WTC11 (cell line): Measurements from ENCODE around the gene GAB2. TPM values are rescaled to one million over a fixed set of nuclear protein-coding genes. Genes with fewer than 3 reads are reported as not detected.

Experiments used
- ATAC-seq: fragments of 200-7000 bp; cut with Tn5 transposase; 2 replicates; pipeline ENCODE4 v1.10.0; 2021; ENCODE audit warnings: mild to moderate bottlenecking, moderate library complexity
- CTCF ChIA-PET: fragments of 300-600 bp; sonication (Branson Sonifier 250); formaldehyde crosslinking; loops from one replicate; lab custom pipeline; 2021; ENCODE audit warnings: antibody characterized with exemption; lab: Charles Lee
- POLR2A ChIA-PET: fragments of 350-600 bp; sonication (Branson Sonifier 250); formaldehyde crosslinking; loops from one replicate; lab custom pipeline; 2021; ENCODE audit warnings: antibody characterized with exemption; lab: Charles Lee
- DNase-seq: peaks from one replicate; pipeline ENCODE4 v3.0.0; 2021; ENCODE audit warnings: low spot score
- H3K27ac Mint-ChIP-seq: 2 replicates; pipeline ENCODE4 v1.8.0; 2021; ENCODE audit warnings: mixed read lengths
- H3K27me3 Mint-ChIP-seq: 2 replicates; pipeline ENCODE4 v1.8.0; 2021; ENCODE audit warnings: low read depth, mild to moderate bottlenecking, moderate library complexity, mixed read lengths
- H3K36me3 Mint-ChIP-seq: 2 replicates; pipeline ENCODE4 v1.8.0; 2021; ENCODE audit warnings: mixed read lengths
- H3K4me1 Mint-ChIP-seq: 2 replicates; pipeline ENCODE4 v1.8.0; 2022; ENCODE audit warnings: mixed read lengths
- H3K4me3 Mint-ChIP-seq: 2 replicates; pipeline ENCODE4 v1.8.0; 2021; ENCODE audit warnings: mild to moderate bottlenecking, moderate library complexity, mixed read lengths
- H3K9me3 Mint-ChIP-seq: 2 replicates; pipeline ENCODE4 v1.8.0; 2021; ENCODE audit warnings: mixed read lengths
- FOXP1 ChIP-seq: sonication (generic); formaldehyde crosslinking; IDR thresholded peaks from 2 replicates; pipeline ENCODE4 v1.8.0; 2022; ENCODE audit warnings: missing genetic modification reagents, mild to moderate bottlenecking, moderate library complexity, borderline replicate concordance
- GTF2I ChIP-seq: fragments of 250-450 bp; sonication (Bioruptor Pico); conservative IDR thresholded peaks from 2 replicates; pipeline ENCODE4 v1.4.0; 2021; ENCODE audit warnings: mild to moderate bottlenecking
- MXD4 ChIP-seq: fragments of 250-450 bp; sonication (Bioruptor Pico); IDR thresholded peaks from 2 replicates; pipeline ENCODE4 v1.8.0; 2021; ENCODE audit warnings: mild to moderate bottlenecking, moderate library complexity, borderline replicate concordance
- NFATC4 ChIP-seq: fragments of 250-450 bp; sonication (Bioruptor Pico); IDR thresholded peaks from 2 replicates; pipeline ENCODE4 v1.9.0; 2021; ENCODE audit warnings: mild to moderate bottlenecking
- NFE2L1 ChIP-seq: sonication (generic); formaldehyde crosslinking; IDR thresholded peaks from 2 replicates; pipeline ENCODE4 v1.8.1; 2023; ENCODE audit warnings: missing genetic modification reagents
- NR1H2 ChIP-seq: sonication (generic); formaldehyde crosslinking; IDR thresholded peaks from 2 replicates; pipeline ENCODE4 v1.9.0; 2021; ENCODE audit warnings: mild to moderate bottlenecking, moderate library complexity, missing genetic modification reagents
- NR2C2 ChIP-seq: sonication (generic); formaldehyde crosslinking; IDR thresholded peaks from 2 replicates; pipeline ENCODE4 v1.8.0; 2022; ENCODE audit warnings: mild to moderate bottlenecking, missing genetic modification reagents
- SP1 ChIP-seq: sonication (generic); formaldehyde crosslinking; conservative IDR thresholded peaks from 2 replicates; pipeline ENCODE4 v1.8.1; 2022; ENCODE audit warnings: missing genetic modification reagents
- TCF7 ChIP-seq: sonication (generic); formaldehyde crosslinking; IDR thresholded peaks from 2 replicates; pipeline ENCODE4 v1.8.0; 2022; ENCODE audit warnings: mild to moderate bottlenecking, low read depth, missing genetic modification reagents, moderate library complexity
- TEAD1 ChIP-seq: sonication (generic); formaldehyde crosslinking; IDR thresholded peaks from 2 replicates; pipeline ENCODE4 v1.8.0; 2022; ENCODE audit warnings: mild to moderate bottlenecking, missing genetic modification reagents
- ZNF263 ChIP-seq: sonication (generic); formaldehyde crosslinking; IDR thresholded peaks from 2 replicates; pipeline ENCODE4 v1.8.1; 2022; ENCODE audit warnings: low read depth, mild to moderate bottlenecking, moderate library complexity, missing genetic modification reagents
- total RNA-seq: library from RNA; stranded (reverse); gene quantifications from 3 replicates; pipeline ENCODE4 v1.2.3, GENCODE V29; 2021
- TF ChIP-seq, protein P1 (sequence below): sonication (generic); formaldehyde crosslinking; IDR thresholded peaks from 2 replicates; pipeline ENCODE4 v1.8.1; 2023; ENCODE audit warnings: mild to moderate bottlenecking, missing genetic modification reagents
- TF ChIP-seq, protein P2 (sequence below): sonication (generic); formaldehyde crosslinking; conservative IDR thresholded peaks from 2 replicates; pipeline ENCODE4 v1.8.1; 2022; ENCODE audit warnings: mild to moderate bottlenecking, missing genetic modification reagents
- TF ChIP-seq, protein P3 (sequence below): sonication (generic); formaldehyde crosslinking; IDR thresholded peaks from 2 replicates; pipeline ENCODE4 v1.8.1; 2022; ENCODE audit warnings: low read depth, mild to moderate bottlenecking, moderate library complexity, missing genetic modification reagents, borderline replicate concordance
- TF ChIP-seq, protein P4 (sequence below): sonication (generic); formaldehyde crosslinking; IDR thresholded peaks from 2 replicates; pipeline ENCODE4 v1.8.1; 2023; ENCODE audit warnings: mild to moderate bottlenecking, missing genetic modification reagents, borderline replicate concordance
- TF ChIP-seq, protein P5 (sequence below): sonication (generic); formaldehyde crosslinking; IDR thresholded peaks from 2 replicates; pipeline ENCODE4 v1.8.0; 2022; ENCODE audit warnings: mild to moderate bottlenecking, missing genetic modification reagents
- TF ChIP-seq, protein P6 (sequence below): sonication (generic); formaldehyde crosslinking; IDR thresholded peaks from 2 replicates; pipeline ENCODE4 v1.8.0; 2022; ENCODE audit warnings: mild to moderate bottlenecking, missing genetic modification reagents
- TF ChIP-seq, protein P7 (sequence below): fragments of 250-450 bp; sonication (Bioruptor Pico); IDR thresholded peaks from 2 replicates; pipeline ENCODE4 v1.9.0; 2021; ENCODE audit warnings: mild to moderate bottlenecking
- TF ChIP-seq, protein P8 (sequence below): sonication (generic); formaldehyde crosslinking; IDR thresholded peaks from 2 replicates; pipeline ENCODE4 v1.8.0; 2022; ENCODE audit warnings: mild to moderate bottlenecking, missing genetic modification reagents

The GAB2 gene
- total RNA-seq, 1 experiment from 2014 or later, result 10.6 TPM

DNA sequence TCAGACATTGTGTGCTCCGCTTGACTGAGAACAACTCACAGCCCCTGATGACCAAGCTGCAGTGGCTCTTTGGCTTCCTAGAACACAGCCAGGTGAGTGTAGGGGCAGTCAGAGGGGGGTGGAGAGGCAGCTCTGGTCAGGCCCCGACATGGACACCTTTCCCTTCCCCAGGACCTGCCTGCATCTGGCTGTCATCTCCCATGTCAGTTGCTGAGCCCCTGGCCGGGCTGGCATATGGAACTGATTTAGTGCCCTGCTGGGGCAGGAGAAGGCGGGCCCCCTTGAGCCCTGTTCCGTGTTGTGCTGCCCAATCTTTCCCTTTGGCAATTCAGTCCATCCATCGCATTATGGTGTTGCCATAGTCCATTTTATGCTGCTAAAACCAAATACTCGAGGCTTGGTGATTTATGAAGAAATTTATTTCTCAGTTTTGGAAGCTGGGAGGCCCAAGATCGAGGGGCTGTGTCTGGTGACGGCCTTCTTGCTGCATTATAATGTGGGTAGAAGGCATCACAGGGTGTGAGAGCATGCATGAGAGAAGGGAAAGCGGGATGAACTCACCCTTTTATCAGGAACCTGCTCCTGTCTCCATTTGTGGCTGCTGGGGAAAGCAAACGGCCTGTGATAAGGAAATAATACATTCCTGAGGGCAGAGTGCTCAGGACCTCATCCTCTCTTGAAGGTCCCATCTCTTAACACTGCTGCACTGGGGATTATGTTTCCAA is 209.9 kb downstream of the GAB2 start (continued):
- no peak for TF ChIP-seq NR1H2 (CRISPR knock-in tag)
- TF ChIP-seq TCF7 (CRISPR knock-in tag), result no peak
- TF ChIP-seq TEAD1 (CRISPR knock-in tag), result no peak
- TF ChIP-seq, protein P1, sequence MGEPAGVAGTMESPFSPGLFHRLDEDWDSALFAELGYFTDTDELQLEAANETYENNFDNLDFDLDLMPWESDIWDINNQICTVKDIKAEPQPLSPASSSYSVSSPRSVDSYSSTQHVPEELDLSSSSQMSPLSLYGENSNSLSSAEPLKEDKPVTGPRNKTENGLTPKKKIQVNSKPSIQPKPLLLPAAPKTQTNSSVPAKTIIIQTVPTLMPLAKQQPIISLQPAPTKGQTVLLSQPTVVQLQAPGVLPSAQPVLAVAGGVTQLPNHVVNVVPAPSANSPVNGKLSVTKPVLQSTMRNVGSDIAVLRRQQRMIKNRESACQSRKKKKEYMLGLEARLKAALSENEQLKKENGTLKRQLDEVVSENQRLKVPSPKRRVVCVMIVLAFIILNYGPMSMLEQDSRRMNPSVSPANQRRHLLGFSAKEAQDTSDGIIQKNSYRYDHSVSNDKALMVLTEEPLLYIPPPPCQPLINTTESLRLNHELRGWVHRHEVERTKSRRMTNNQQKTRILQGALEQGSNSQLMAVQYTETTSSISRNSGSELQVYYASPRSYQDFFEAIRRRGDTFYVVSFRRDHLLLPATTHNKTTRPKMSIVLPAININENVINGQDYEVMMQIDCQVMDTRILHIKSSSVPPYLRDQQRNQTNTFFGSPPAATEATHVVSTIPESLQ (CRISPR knock-in tag), result no peak
- TF ChIP-seq, protein P2, sequence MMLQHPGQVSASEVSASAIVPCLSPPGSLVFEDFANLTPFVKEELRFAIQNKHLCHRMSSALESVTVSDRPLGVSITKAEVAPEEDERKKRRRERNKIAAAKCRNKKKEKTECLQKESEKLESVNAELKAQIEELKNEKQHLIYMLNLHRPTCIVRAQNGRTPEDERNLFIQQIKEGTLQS (CRISPR knock-in tag), result no peak
- TF ChIP-seq, protein P3, sequence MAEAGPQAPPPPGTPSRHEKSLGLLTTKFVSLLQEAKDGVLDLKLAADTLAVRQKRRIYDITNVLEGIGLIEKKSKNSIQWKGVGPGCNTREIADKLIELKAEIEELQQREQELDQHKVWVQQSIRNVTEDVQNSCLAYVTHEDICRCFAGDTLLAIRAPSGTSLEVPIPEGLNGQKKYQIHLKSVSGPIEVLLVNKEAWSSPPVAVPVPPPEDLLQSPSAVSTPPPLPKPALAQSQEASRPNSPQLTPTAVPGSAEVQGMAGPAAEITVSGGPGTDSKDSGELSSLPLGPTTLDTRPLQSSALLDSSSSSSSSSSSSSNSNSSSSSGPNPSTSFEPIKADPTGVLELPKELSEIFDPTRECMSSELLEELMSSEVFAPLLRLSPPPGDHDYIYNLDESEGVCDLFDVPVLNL (CRISPR knock-in tag), result no peak
- TF ChIP-seq, protein P4, sequence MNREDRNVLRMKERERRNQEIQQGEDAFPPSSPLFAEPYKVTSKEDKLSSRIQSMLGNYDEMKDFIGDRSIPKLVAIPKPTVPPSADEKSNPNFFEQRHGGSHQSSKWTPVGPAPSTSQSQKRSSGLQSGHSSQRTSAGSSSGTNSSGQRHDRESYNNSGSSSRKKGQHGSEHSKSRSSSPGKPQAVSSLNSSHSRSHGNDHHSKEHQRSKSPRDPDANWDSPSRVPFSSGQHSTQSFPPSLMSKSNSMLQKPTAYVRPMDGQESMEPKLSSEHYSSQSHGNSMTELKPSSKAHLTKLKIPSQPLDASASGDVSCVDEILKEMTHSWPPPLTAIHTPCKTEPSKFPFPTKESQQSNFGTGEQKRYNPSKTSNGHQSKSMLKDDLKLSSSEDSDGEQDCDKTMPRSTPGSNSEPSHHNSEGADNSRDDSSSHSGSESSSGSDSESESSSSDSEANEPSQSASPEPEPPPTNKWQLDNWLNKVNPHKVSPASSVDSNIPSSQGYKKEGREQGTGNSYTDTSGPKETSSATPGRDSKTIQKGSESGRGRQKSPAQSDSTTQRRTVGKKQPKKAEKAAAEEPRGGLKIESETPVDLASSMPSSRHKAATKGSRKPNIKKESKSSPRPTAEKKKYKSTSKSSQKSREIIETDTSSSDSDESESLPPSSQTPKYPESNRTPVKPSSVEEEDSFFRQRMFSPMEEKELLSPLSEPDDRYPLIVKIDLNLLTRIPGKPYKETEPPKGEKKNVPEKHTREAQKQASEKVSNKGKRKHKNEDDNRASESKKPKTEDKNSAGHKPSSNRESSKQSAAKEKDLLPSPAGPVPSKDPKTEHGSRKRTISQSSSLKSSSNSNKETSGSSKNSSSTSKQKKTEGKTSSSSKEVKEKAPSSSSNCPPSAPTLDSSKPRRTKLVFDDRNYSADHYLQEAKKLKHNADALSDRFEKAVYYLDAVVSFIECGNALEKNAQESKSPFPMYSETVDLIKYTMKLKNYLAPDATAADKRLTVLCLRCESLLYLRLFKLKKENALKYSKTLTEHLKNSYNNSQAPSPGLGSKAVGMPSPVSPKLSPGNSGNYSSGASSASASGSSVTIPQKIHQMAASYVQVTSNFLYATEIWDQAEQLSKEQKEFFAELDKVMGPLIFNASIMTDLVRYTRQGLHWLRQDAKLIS, result no peak
- no peak for TF ChIP-seq NFE2L1 (CRISPR knock-in tag)
- no peak for TF ChIP-seq GTF2I (CRISPR knock-in tag)

DNA sequence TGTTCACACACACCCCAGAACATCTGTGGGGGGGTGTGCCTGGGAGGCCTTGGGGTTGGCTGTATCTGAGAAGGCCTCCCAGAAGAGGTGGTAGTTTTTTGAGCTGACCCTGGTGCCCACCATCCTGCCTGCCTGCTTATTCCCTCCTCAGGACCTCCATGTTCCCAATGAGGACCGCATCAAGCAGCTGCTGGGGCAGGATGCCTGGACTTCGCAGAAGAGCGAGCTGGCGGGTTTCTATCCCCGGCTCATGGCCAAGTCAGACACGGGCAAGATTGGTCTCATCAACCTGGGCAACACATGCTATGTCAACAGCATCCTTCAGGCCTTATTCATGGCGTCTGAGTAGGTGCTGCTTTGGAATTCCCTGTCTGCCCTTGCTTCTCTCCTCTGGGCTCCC is 211.9 kb downstream of the GAB2 start:
- ChIA-PET CTCF (no interaction called here), POLR2A (no interaction called here)
- H3K36me3 Mint-ChIP-seq, result peaks cover 16% of the 10 kb centered on the region
- H3K9me3 Mint-ChIP-seq, result no peaks in the 10 kb centered on the region
- DNase-seq, result no peak
- ATAC-seq, result no peak
- H3K27ac Mint-ChIP-seq, result no peak overlapping the region
- H3K27me3 Mint-ChIP-seq, result no peaks in the 10 kb centered on the region
- H3K4me3 Mint-ChIP-seq, result no peak overlapping the region
- H3K4me1 Mint-ChIP-seq, result peaks cover 5% of the 10 kb centered on the region
- no peak for TF ChIP-seq ZNF263 (CRISPR knock-in tag)
- TF ChIP-seq, protein P5, sequence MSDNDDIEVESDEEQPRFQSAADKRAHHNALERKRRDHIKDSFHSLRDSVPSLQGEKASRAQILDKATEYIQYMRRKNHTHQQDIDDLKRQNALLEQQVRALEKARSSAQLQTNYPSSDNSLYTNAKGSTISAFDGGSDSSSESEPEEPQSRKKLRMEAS (CRISPR knock-in tag), result no peak
- TF ChIP-seq, protein P6, sequence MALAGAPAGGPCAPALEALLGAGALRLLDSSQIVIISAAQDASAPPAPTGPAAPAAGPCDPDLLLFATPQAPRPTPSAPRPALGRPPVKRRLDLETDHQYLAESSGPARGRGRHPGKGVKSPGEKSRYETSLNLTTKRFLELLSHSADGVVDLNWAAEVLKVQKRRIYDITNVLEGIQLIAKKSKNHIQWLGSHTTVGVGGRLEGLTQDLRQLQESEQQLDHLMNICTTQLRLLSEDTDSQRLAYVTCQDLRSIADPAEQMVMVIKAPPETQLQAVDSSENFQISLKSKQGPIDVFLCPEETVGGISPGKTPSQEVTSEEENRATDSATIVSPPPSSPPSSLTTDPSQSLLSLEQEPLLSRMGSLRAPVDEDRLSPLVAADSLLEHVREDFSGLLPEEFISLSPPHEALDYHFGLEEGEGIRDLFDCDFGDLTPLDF (CRISPR knock-in tag), result no peak
- no peak for TF ChIP-seq NFE2L1 (CRISPR knock-in tag)
- TF ChIP-seq, protein P7, sequence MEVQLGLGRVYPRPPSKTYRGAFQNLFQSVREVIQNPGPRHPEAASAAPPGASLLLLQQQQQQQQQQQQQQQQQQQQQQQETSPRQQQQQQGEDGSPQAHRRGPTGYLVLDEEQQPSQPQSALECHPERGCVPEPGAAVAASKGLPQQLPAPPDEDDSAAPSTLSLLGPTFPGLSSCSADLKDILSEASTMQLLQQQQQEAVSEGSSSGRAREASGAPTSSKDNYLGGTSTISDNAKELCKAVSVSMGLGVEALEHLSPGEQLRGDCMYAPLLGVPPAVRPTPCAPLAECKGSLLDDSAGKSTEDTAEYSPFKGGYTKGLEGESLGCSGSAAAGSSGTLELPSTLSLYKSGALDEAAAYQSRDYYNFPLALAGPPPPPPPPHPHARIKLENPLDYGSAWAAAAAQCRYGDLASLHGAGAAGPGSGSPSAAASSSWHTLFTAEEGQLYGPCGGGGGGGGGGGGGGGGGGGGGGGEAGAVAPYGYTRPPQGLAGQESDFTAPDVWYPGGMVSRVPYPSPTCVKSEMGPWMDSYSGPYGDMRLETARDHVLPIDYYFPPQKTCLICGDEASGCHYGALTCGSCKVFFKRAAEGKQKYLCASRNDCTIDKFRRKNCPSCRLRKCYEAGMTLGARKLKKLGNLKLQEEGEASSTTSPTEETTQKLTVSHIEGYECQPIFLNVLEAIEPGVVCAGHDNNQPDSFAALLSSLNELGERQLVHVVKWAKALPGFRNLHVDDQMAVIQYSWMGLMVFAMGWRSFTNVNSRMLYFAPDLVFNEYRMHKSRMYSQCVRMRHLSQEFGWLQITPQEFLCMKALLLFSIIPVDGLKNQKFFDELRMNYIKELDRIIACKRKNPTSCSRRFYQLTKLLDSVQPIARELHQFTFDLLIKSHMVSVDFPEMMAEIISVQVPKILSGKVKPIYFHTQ (CRISPR knock-in tag), result no peak
- TF ChIP-seq SP1 (CRISPR knock-in tag), result no peak
- TF ChIP-seq, protein P8, sequence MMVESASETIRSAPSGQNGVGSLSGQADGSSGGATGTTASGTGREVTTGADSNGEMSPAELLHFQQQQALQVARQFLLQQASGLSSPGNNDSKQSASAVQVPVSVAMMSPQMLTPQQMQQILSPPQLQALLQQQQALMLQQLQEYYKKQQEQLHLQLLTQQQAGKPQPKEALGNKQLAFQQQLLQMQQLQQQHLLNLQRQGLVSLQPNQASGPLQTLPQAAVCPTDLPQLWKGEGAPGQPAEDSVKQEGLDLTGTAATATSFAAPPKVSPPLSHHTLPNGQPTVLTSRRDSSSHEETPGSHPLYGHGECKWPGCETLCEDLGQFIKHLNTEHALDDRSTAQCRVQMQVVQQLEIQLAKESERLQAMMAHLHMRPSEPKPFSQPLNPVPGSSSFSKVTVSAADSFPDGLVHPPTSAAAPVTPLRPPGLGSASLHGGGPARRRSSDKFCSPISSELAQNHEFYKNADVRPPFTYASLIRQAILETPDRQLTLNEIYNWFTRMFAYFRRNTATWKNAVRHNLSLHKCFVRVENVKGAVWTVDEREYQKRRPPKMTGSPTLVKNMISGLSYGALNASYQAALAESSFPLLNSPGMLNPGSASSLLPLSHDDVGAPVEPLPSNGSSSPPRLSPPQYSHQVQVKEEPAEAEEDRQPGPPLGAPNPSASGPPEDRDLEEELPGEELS (CRISPR knock-in tag), result no peak
- TF ChIP-seq, protein P1 (CRISPR knock-in tag), result no peak
- TF ChIP-seq MXD4, result no peak
- no peak for TF ChIP-seq GTF2I (CRISPR knock-in tag)
- TF ChIP-seq FOXP1, result no peak
- no peak for TF ChIP-seq NR2C2
- TF ChIP-seq NFATC4, result no peak
